Lower leg skin (tissue), 3 donors: Measurements from ENCODE around the gene POU5F2.

Source experiments
- CTCF ChIP-seq, 3 donors: fragments of 450-650 bp; IDR thresholded peaks; one replicate each; pipeline ENCODE4 v1.5.1; 2016; ENCODE audit warnings: antibody characterized with exemption in 3 of 3, mild to moderate bottlenecking in 3 of 3, moderate library complexity in 2 of 3
- POLR2A ChIP-seq, 2 donors: fragments of 450-650 bp; IDR thresholded peaks; one replicate each; pipeline ENCODE4 v1.6.1; 2016 to 2017; ENCODE audit warnings: antibody characterized with exemption in 2 of 2, mild to moderate bottlenecking in 1 of 2, moderate library complexity in 1 of 2

GRCh38 chr5:93722588-93722987 is 18.8 kb downstream of the POU5F2 start:
- TF ChIP-seq POLR2A (IDR thresholded peaks at IDR 0.05): no peak
- TF ChIP-seq CTCF (IDR thresholded peaks at IDR 0.05): no peak
